ENCODE data around the gene CCN5.

The CCN5 gene

DNA sequence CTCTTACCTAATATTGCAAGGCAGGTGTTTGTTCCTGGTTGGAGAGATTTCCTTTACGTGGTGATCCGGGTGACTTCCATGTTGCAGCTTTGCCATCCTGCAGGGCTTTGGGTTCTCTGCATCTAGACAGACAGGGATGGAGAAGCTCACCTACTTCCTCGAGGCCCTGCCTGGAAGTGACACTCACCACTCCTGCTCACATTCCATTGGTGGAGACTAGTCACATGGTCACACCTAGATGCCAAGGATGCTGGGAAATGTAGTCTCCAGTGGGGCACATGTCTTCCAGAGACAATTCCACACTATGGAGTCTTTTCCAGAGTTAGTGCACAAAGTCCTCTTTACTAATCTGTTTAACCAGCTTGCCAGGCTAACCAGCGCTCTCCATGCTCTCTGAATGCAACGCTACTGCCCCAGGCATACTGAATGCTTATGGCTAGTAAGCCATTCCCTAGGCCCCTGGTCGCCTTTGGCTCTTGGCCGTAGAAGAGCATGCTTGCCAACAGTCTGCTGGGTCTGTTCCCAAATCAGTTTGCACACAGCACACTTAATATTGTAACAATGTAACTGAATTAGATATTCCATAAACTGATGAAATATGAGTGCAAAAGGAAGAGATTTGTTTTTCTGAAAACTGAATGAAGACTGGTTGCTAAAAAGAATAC lies 23.8 kb downstream of the CCN5 start:
- DNase-seq, result peak; percentile 43

DNA sequence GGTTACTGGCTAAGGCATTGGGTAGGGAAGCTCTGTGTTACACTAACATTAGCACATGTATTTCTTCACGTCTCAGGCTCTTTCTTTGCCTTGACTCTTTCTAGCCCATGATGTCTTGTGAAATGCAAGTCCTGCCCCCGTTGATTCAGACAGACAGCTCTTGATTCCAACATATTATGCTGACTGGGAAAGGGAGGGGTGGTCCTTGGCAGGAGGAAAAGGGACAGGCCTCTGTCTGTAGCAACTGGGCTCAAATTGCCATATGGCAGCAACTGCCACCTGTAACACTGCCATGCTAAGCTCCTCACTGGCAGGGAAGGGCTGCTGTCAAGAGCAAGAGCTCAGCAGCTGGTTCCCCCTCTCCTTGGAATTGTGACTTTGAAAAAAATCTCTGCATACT lies 24.8 kb downstream of the CCN5 start:
- DNase-seq, result no peak

DNA sequence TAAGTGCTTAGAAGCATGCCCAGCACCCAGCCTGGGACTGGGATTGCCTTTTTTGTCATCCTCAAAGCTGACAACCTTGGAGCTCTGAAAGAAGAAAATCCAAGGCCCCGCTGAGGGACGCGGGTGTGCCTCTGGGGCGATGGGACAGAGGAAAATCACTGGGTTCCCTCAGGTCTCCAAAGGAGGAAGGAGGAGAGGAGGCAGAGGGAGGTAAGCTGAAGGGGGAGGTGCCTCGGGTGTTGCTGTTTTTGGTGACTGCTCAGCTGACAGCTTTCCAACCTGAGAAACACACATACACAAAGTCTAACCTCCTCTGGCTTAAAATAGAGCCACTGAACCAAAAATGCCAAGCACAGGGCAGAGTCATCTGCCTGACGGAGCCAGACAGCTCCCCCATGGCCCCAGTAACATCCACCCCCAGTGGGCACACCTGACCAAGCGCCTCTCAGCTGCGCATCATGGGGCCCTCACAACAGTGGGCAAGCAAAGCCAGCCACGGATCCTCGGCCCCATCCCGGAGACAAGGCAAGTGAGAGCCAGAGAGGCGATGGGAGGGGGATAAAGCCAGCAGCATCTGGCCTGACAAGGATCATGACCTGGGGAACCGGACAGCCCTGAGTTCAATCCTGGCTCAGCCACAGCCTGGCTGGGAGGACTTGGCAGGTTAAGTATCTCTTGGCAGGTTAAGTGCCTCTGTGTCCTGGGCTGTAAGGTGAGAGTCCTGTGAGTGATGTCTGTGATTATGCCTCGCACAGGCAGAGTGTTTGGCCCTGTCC lies 27.3 kb downstream of the CCN5 start:
- no peak for DNase-seq

DNA sequence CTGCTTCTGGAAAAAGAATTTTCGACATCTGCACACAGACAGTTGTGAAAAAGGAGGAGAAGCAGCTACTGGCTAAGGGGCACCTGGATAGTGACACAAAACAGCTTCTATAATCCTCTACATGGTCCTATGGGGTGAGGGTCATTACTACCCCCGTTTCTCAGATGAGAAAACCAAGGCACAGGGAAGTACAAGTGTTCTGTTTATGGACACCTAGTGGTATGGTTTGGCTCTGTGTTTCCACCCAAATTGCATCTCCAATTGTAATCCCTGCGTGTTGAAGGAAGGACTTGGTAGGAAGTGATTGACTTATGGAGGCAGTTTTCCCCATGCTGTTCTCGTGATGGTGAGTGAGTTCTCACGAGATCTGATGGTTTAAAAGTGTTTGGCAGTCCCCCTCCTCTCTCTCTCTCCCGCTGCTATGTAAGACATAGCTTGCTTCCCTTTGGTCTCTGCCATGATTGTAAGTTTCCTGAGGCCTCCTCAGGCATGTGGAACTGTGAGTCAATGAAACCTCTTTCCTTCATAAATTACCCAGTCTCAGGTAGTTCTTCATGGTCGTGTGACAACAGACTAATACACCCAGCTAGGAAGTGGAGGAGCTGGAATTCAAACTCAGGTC lies 28.0 kb downstream of the CCN5 start:
- DNase-seq, result no peak

DNA sequence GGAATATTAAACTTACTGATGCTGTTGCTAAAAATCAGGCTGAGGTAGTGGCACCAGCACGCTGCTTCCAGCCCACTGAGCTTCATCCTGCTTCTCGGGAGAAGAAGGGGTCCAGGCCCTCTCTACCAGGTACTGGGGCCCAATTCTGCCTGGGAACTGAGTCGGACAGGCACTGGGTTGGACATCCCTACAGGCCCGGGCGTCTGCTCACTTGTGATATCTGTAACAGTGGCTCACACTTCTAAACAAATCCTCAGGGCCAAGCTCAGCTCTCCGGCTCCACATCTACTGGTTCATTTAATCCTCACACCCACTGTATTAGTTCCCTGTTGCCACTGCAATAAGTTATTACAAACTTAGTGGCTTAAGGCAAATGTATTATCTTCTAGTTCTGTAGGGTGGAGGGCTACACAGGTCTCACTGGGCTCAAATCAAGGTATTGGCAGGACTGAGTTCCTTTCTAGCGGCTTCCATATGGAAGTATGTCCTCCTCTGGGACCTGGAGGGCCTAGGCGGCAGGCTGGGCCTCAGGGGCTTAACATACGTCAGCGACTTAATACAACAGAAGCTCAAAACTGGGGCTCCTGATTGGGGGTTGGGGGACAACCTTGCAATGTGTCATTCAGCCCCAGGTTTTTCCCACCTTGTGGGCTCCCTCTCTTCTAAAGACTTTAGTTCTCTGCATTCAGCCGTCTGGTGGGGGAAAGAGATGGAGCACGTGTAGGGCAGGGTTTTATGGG lies 28.9 kb downstream of the CCN5 start:
- no peak for DNase-seq

DNA sequence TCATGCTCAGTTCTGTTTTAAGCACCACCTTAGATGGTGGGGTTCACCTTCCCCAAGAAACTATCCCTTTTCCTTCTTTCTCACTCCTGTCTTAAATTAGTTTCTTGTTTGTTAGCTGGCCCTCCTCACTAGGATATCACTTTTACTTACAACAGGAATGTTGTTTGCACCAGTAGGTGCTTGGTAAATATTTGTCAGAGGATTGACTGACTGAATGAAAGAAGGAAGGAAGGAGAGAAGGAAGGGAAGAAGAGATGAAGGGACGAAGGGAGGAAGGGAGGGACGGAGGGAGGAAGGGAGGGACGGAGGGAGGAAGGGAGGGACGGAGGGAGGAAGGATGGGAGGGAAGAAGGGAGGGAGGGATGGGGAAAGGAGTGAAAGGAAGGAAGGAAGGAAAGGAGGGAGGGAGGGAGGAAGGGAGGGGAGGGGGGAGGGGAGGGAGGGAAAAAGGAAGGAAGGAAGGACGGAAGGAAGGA lies 30.0 kb downstream of the CCN5 start:
- DNase-seq, result no peak

DNA sequence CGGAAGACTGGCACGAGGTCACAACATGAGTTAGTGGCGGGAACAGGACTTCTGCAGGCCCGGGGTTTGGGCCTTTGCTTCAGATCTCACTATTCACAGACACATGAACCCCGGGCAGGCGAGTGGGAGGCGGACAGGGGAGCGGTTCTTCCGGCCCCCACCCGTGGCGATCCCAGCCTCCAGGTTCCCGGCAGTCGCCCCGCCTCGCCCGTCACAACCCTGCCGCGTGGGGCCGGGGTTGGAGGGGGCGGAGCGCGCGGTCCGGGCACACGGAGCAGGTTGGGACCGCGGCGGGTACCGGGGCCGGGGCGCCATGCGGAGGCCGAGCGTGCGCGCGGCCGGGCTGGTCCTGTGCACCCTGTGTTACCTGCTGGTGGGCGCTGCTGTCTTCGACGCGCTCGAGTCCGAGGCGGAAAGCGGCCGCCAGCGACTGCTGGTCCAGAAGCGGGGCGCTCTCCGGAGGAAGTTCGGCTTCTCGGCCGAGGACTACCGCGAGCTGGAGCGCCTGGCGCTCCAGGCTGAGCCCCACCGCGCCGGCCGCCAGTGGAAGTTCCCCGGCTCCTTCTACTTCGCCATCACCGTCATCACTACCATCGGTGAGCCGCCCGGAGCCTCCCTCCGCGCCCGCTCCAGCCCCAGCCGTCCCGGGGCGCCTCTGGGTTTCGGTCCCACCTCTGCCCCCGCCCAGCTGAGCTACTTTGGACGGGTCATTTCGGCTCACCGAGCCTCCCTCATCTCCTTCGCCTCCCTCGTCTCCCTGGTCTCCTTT lies 30.6 kb downstream of the CCN5 start, which contains the start of gene KCNK15:
TSS of gene KCNK15 (plus strand) at position 268 of the 769 bp plus-strand sequence. CDS start at position 314, 46 bp downstream.
- no peak for DNase-seq

DNA sequence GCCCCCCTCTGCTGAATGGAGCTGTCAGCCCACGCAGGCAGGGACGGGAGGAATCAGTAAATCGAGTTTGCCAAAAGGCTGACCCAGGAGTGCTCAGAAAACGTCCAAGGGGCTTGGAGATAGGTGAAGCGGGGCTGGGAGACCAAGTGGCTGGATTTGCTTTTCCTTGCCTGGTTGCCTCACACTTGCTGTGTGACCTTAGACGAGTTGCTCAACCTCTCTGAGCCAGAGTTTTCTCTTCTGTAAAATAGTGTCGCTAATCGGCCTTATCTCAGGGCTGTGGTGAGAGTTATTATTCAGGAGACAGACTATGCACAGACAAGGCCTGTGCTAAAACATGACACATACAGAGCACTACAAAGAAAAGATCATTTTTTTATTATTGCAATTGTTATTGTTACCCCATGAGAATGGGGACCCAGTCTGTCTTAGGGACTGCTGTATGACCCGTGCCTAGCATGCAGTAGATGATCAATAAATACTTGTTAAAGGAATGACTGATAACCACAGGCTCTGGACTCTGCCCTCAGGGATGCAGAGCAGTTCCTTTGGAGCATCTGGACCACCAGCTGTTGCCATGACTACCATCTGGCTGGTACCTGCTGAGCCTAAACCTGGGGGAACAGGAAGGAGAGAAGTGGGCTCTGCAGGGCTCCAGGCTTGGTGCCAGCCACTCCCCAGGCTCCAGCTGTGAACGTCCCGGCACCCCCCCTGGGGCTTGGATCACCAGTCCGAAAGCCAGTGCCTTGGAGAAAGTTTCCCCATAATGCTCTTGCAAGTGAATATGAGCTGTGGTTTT lies 31.4 kb downstream of the CCN5 start:
- DNase-seq, result peak; percentile 89

DNA sequence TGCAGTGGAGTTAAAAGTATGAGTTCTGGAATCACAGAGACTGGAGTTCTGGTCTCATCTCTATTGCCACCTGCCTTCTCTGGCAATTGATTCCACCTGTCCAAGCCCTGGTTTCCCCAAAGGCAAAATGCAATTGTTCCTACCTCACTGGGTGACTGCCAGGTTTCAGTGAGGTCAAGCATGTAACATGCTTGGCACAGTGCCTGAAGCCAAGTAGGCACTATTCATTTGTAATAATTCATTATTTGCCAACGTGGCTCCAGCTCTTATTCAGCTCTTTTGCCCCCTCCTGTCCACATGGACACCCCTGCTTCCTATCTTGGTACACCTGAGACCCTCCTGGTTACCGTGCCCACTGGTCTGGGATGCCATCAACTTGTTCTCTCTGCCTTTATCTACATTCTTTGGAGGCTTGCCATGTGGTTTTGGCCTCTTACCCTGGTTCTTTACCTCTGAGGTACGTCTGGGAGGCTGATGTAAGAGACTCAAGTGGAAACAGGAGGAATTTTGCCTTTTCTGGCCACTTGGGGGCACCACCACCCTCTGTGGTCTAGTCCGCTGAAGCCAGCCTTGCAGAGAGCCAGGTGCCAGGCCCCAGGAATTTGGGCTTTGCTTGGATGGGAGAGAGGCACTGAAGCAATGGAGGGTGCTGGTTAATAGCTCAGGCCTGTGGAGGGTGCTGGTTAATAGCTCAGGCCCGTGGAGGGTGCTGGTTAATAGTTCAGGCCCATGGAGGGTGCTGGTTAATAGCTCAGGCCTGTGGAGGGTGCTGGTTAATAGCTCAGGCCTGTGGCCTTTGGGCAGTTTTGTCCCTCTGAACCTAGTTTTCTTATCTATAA lies 32.2 kb downstream of the CCN5 start:
- peak; percentile 91 for DNase-seq

DNA sequence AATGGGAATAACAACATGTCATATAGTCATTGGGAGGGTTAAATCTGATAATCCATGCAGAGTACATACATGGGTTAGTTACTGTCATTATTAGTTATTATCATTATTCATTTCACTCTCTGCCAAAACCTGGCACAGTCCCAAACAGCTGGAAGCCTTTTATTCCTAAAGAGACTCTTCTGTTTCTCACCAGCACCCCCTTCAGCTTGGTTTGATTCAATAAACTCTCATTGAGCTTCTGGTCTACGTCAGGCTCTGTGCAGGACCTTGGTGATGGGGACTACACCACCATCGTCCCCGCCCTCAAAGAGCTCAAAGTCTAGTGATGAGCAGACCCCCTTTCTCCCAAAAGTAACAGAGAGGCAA lies 32.8 kb downstream of the CCN5 start:
- no peak for DNase-seq

DNA sequence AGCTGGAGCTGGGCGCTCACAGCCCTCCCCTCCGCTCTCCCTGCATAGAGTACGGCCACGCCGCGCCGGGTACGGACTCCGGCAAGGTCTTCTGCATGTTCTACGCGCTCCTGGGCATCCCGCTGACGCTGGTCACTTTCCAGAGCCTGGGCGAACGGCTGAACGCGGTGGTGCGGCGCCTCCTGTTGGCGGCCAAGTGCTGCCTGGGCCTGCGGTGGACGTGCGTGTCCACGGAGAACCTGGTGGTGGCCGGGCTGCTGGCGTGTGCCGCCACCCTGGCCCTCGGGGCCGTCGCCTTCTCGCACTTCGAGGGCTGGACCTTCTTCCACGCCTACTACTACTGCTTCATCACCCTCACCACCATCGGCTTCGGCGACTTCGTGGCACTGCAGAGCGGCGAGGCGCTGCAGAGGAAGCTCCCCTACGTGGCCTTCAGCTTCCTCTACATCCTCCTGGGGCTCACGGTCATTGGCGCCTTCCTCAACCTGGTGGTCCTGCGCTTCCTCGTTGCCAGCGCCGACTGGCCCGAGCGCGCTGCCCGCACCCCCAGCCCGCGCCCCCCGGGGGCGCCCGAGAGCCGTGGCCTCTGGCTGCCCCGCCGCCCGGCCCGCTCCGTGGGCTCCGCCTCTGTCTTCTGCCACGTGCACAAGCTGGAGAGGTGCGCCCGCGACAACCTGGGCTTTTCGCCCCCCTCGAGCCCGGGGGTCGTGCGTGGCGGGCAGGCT lies 35.1 kb downstream of the CCN5 start:
- no peak for DNase-seq

DNA sequence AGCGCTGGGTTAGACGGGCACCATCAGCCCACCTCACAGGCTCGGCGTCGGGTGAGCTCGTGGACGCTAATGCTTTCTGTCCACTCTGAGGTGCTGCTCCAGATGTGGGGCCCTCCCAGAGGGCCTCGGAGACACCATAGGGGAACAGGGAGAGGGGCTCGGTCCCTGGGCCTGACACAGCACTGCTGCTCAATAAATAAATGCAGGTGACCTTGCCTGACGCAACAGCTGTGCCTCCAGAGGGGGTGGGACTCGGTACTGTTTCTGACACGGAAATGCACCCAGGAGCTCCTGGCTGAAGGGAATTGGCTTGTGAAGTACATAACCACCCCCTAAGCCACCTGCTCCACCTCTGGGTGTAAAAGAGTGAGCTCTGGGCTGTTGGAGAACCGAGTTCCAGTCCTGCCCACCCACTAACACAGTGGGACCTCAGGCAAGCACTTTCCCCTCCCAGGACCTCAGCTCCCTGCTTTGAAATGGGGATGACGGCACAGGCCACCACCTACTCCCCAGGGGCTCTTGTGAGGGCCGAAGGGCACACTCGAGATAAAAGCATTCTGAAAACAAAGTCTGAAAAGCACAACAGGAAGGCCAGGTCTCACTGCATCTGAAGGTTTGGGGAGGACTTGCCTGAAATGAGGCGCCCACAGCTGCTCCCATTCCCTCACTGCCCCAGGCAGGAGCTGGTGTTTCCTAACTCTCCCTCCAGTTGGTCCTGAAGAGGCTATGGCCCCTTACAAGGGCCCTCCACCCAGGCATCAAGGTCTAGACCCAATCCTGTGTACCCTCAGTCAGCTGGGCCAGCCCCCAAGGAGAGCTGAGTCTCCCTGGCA lies 37.1 kb downstream of the CCN5 start:
- no peak for DNase-seq

DNA sequence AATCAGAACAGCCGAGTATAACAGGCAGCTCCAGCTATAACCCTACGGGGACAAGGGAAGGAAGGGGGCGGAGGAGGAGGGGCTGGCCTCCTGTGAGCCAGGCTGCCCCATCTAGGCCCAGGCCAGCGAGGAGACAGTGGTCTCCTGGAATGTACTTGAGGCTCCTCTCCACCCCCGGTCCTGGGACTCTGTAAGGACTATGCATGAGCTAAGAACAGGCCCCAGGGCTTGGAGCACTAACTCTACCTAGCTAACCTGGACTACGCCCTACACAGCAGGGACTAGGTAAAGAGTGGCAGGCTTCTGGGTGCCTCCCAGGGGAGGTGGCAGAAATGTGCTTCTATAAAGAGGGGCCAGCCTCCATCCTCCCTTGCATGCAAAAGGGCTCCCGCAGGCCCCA lies 39.4 kb downstream of the CCN5 start:
- DNase-seq, result no peak

DNA sequence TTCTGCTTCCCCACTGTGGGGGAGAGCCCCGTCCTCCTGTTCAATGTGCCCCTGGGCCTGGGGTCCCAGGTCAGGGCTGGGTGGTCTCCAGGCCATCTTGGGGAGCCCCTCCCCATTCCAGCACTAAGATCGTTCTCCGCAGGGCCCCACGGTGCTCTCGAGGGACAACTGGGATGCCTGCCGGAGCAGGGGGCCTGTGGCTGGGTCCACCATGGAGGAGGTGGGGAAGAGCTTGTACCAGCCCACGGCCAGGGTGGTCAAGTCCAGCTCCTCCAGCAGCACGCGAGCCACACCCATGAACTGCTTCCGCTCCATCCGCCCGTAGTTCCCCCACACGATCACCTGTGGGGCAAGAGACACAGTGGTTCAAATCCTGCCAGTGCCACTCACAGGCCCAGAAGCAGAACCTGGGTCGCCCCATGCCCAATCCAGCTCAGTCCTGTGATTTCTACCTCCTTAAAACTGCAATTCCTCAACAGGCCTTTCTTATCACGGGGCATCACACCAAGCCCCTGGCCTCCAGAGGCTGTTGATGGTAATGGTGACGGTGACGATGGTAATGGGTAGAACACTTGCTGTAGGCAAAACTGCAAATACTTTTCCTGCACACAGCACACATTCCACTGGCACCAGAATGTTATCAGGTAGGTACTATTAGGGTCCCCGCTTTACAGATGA lies 41.0 kb downstream of the CCN5 start:
- DNase-seq, result no peak

DNA sequence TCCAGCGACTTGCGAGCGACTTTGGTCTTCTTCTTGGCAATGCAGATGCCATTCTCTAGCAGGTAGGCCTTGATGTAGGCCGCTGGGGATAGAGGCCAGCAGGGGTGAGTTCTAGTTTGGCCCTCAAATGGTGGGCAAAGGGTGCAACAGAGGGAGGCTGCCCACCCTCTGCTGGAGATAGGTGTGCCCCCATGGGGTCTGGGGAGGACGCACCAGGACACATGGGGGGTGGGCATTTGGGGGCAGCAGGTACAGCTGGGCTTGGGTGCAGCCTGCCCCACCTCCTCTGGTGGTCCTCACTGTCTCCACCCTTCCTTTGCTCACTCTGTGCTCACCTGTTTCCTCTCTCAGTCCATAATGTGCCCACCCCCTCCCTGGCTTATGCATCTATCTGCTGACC lies 41.8 kb downstream of the CCN5 start:
- no peak for DNase-seq

DNA sequence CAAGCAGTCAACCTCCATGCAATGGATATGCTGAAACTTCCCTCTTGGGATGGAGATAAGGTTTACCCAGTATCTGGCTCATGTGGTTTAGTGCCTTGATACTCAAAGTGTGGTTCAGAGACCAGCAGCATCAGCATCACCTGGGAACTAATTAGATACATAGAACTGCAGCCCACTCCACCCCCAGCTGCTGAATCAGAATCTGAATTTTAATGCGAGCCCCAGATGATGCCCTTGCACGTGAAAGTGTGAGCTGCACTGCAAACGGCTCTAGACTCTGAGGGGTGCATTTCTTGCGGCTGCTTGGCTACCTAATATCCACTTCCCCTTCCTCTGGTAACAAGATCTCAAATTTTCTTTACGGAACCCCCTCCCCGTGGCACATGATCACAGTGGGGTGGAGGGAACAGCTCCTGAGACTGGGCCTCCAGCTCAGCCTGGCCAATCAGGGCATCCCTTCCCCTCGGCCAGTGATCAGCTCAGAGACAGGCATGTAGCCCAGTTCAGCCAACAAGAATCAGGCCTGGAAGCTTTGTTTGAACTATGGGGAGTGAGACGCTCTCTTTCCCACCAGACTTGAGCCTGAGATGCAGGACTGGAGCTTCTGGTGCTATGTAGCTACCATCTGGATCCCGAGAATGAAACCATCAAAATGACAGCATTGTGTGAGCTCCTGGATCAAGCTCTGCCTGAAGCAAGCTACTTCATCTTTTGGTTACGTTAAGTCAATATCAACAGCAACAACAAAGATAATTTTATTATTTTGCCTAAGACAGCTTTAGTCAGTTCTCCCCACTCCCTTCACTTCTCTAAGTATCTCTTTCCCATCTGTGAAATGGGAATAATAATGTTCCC lies 43.3 kb downstream of the CCN5 start:
- no peak for DNase-seq

DNA sequence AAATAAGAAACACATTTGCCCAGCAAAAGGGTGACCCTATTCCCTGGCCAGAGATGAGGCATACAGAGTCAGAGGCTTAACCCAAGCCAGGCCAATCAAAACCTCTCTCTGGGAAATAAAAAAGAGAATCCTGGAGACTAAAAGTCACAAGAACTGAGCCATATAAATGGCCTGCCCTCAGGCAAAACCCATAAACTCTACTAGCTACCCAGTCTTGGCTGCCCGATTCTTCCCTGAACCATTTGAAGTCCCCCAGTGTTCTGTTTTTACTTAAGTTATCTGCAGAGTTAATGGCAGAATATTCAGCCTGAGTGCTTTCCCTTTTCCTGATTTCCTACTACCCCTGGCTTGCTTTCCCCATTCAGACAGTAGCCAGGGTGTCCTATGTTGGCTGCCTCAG lies 44.4 kb downstream of the CCN5 start:
- no peak for DNase-seq

All from NCI-H1092 (cell line).